WTC11 (cell line): ENCODE measurements around the gene SLC6A9. TPM values are rescaled to one million over a fixed set of nuclear protein-coding genes. Genes with fewer than 3 reads are reported as not detected.

Experiments
- ATAC-seq: fragments of 200-7000 bp; cut with Tn5 transposase; 2 replicates; pipeline ENCODE4 v1.10.0; 2021; ENCODE audit warnings: mild to moderate bottlenecking, moderate library complexity
- CTCF ChIA-PET: fragments of 300-600 bp; sonication (Branson Sonifier 250); formaldehyde crosslinking; loops from one replicate; lab custom pipeline; 2021; ENCODE audit warnings: antibody characterized with exemption; lab: Charles Lee
- POLR2A ChIA-PET: fragments of 350-600 bp; sonication (Branson Sonifier 250); formaldehyde crosslinking; loops from one replicate; lab custom pipeline; 2021; ENCODE audit warnings: antibody characterized with exemption; lab: Charles Lee
- DNase-seq: peaks from one replicate; pipeline ENCODE4 v3.0.0; 2021; ENCODE audit warnings: low spot score
- H3K27ac Mint-ChIP-seq: 2 replicates; pipeline ENCODE4 v1.8.0; 2021; ENCODE audit warnings: mixed read lengths
- H3K27me3 Mint-ChIP-seq: 2 replicates; pipeline ENCODE4 v1.8.0; 2021; ENCODE audit warnings: low read depth, mild to moderate bottlenecking, moderate library complexity, mixed read lengths
- H3K36me3 Mint-ChIP-seq: 2 replicates; pipeline ENCODE4 v1.8.0; 2021; ENCODE audit warnings: mixed read lengths
- H3K4me1 Mint-ChIP-seq: 2 replicates; pipeline ENCODE4 v1.8.0; 2022; ENCODE audit warnings: mixed read lengths
- H3K4me3 Mint-ChIP-seq: 2 replicates; pipeline ENCODE4 v1.8.0; 2021; ENCODE audit warnings: mild to moderate bottlenecking, moderate library complexity, mixed read lengths
- H3K9me3 Mint-ChIP-seq: 2 replicates; pipeline ENCODE4 v1.8.0; 2021; ENCODE audit warnings: mixed read lengths
- AFF4 ChIP-seq: sonication (generic); formaldehyde crosslinking; IDR thresholded peaks from 2 replicates; pipeline ENCODE4 v1.8.1; 2023; ENCODE audit warnings: mild to moderate bottlenecking, missing genetic modification reagents, borderline replicate concordance
- AR ChIP-seq: fragments of 250-450 bp; sonication (Bioruptor Pico); IDR thresholded peaks from 2 replicates; pipeline ENCODE4 v1.9.0; 2021; ENCODE audit warnings: mild to moderate bottlenecking
- ARID4B ChIP-seq: sonication (generic); formaldehyde crosslinking; IDR thresholded peaks from 2 replicates; pipeline ENCODE4 v1.8.0; 2023; ENCODE audit warnings: missing genetic modification reagents, mild to moderate bottlenecking, borderline replicate concordance
- CREM ChIP-seq: sonication (generic); formaldehyde crosslinking; IDR thresholded peaks from 2 replicates; pipeline ENCODE4 v1.8.1; 2022; ENCODE audit warnings: mild to moderate bottlenecking, missing genetic modification reagents, moderate library complexity
- FOXJ3 ChIP-seq: sonication (generic); formaldehyde crosslinking; IDR thresholded peaks from 2 replicates; pipeline ENCODE4 v1.9.0; 2021; ENCODE audit warnings: missing genetic modification reagents, mild to moderate bottlenecking, borderline replicate concordance
- GABPB1 ChIP-seq: sonication (generic); formaldehyde crosslinking; IDR thresholded peaks from 2 replicates; pipeline ENCODE4 v1.8.1; 2023; ENCODE audit warnings: mild to moderate bottlenecking, missing genetic modification reagents
- HMGA2 ChIP-seq: fragments of 250-450 bp; sonication (Bioruptor Pico); IDR thresholded peaks from 2 replicates; pipeline ENCODE4 v1.4.0; 2021; ENCODE audit warnings: mild to moderate bottlenecking, moderate library complexity
- IRF2 ChIP-seq: sonication (generic); formaldehyde crosslinking; IDR thresholded peaks from 2 replicates; pipeline ENCODE4 v1.8.0; 2022; ENCODE audit warnings: low read depth, missing genetic modification reagents, borderline replicate concordance
- JAZF1 ChIP-seq: fragments of 250-450 bp; sonication (Bioruptor Pico); IDR thresholded peaks from 2 replicates; pipeline ENCODE4 v1.9.0; 2021; ENCODE audit warnings: moderate library complexity, mild to moderate bottlenecking, inconsistent platforms
- MAX ChIP-seq: sonication (generic); formaldehyde crosslinking; IDR thresholded peaks from 2 replicates; pipeline ENCODE4 v1.8.0; 2022; ENCODE audit warnings: mild to moderate bottlenecking, missing genetic modification reagents
- MLX ChIP-seq: sonication (generic); formaldehyde crosslinking; IDR thresholded peaks from 2 replicates; pipeline ENCODE4 v1.8.1; 2023; ENCODE audit warnings: mild to moderate bottlenecking, missing genetic modification reagents, moderate library complexity
- MXD4 ChIP-seq: fragments of 250-450 bp; sonication (Bioruptor Pico); IDR thresholded peaks from 2 replicates; pipeline ENCODE4 v1.8.0; 2021; ENCODE audit warnings: mild to moderate bottlenecking, moderate library complexity, borderline replicate concordance
- NR1H2 ChIP-seq: sonication (generic); formaldehyde crosslinking; IDR thresholded peaks from 2 replicates; pipeline ENCODE4 v1.9.0; 2021; ENCODE audit warnings: mild to moderate bottlenecking, moderate library complexity, missing genetic modification reagents
- OVOL2 ChIP-seq: fragments of 250-450 bp; sonication (Bioruptor Pico); IDR thresholded peaks from 2 replicates; pipeline ENCODE4 v1.9.0; 2021; ENCODE audit warnings: mild to moderate bottlenecking, borderline replicate concordance
- RELA ChIP-seq: sonication (generic); formaldehyde crosslinking; IDR thresholded peaks from 2 replicates; pipeline ENCODE4 v1.8.1; 2022; ENCODE audit warnings: missing genetic modification reagents, mild to moderate bottlenecking, borderline replicate concordance
- RORB ChIP-seq: fragments of 250-450 bp; sonication (Bioruptor Pico); IDR thresholded peaks from 2 replicates; pipeline ENCODE4 v1.9.0; 2021; ENCODE audit warnings: mild to moderate bottlenecking
- TCF7 ChIP-seq: sonication (generic); formaldehyde crosslinking; IDR thresholded peaks from 2 replicates; pipeline ENCODE4 v1.8.0; 2022; ENCODE audit warnings: mild to moderate bottlenecking, low read depth, missing genetic modification reagents, moderate library complexity
- TEAD4 ChIP-seq: sonication (generic); formaldehyde crosslinking; IDR thresholded peaks from 2 replicates; pipeline ENCODE4 v1.8.0; 2022; ENCODE audit warnings: mild to moderate bottlenecking, missing genetic modification reagents
- USF2 ChIP-seq: sonication (generic); formaldehyde crosslinking; IDR thresholded peaks from 2 replicates; pipeline ENCODE4 v1.8.1; 2023; ENCODE audit warnings: mild to moderate bottlenecking, missing genetic modification reagents, moderate library complexity
- ZBTB21 ChIP-seq: sonication (generic); formaldehyde crosslinking; IDR thresholded peaks from 2 replicates; pipeline ENCODE4 v1.8.1; 2023; ENCODE audit warnings: mild to moderate bottlenecking, missing genetic modification reagents, borderline replicate concordance
- ZNF138 ChIP-seq: sonication (generic); formaldehyde crosslinking; conservative IDR thresholded peaks from 2 replicates; pipeline ENCODE4 v1.8.1; 2022; ENCODE audit warnings: mild to moderate bottlenecking, moderate library complexity, missing genetic modification reagents
- ZNF416 ChIP-seq: fragments of 250-450 bp; sonication (Bioruptor Pico); IDR thresholded peaks from 2 replicates; pipeline ENCODE4 v1.9.0; 2021; ENCODE audit warnings: mild to moderate bottlenecking, inconsistent platforms
- ZNF512 ChIP-seq: sonication (generic); formaldehyde crosslinking; IDR thresholded peaks from 2 replicates; pipeline ENCODE4 v1.8.1; 2022; ENCODE audit warnings: missing genetic modification reagents, borderline replicate concordance
- total RNA-seq: library from RNA; stranded (reverse); gene quantifications from 3 replicates; pipeline ENCODE4 v1.2.3, GENCODE V29; 2021

SLC6A9 gene
- total RNA-seq, 1 experiment from 2014 or later: 14.4 TPM

- no peak for TF ChIP-seq NR1H2 (CRISPR knock-in tag)
- no peak for TF ChIP-seq AR (CRISPR knock-in tag)
- no peak for TF ChIP-seq RORB (CRISPR knock-in tag)
- TF ChIP-seq ARID4B (CRISPR knock-in tag): no peak
- no peak for TF ChIP-seq USF2
- no peak for TF ChIP-seq AFF4 (CRISPR knock-in tag)
- no peak for TF ChIP-seq CREM (CRISPR knock-in tag)
- TF ChIP-seq MXD4 (CRISPR knock-in tag): no peak
- no peak for TF ChIP-seq ZNF512
These were observed 73.7 kb downstream of the SLC6A9 start (continued) for GRCh38 chr1:43957407-43958040.

GRCh38 chr1:43956234-43956633 is 75.0 kb downstream of the SLC6A9 start:
- no peak for DNase-seq
- CTCF ChIA-PET: no interaction called here
- H3K27me3 Mint-ChIP-seq: no peaks in the 10 kb centered on the region
- no peaks in the 10 kb centered on the region for H3K9me3 Mint-ChIP-seq
- H3K36me3 Mint-ChIP-seq: peaks cover 8% of the 10 kb centered on the region; the same call in 1 of the 2 replicates
- H3K27ac Mint-ChIP-seq: no peak overlapping the region
- peaks cover 12% of the 10 kb centered on the region for H3K4me1 Mint-ChIP-seq
- H3K4me3 Mint-ChIP-seq: no peak overlapping the region
- POLR2A ChIA-PET: no interaction called here
- no peak for ATAC-seq
- TF ChIP-seq FOXJ3 (CRISPR knock-in tag) (no peak), ZNF416 (CRISPR knock-in tag) (no peak), MAX (CRISPR knock-in tag) (no peak), JAZF1 (no peak), HMGA2 (CRISPR knock-in tag) (no peak), GABPB1 (CRISPR knock-in tag) (no peak), IRF2 (no peak), RELA (no peak), ZBTB21 (CRISPR knock-in tag) (no peak), TCF7 (CRISPR knock-in tag) (no peak), ZNF138 (CRISPR knock-in tag) (no peak), OVOL2 (CRISPR knock-in tag) (no peak), TEAD4 (CRISPR knock-in tag) (no peak), MLX (CRISPR knock-in tag) (no peak)
